HG03520 (cell line): ENCODE data around the gene STARD10.
A peak's percentile ranks its signal among the peaks of the same experiment; 100 is the strongest.

ENCODE experiments used
- ATAC-seq: cut with Tn5 transposase; IDR thresholded peaks from one replicate; pipeline ENCODE4 v1.9.1; 2021; ENCODE audit warnings: mild to moderate bottlenecking, moderate library complexity; ENCODE audit not compliant: unreplicated experiment

The STARD10 gene

GRCh38 chr11:72732329-72732728 lies 61.5 kb downstream of the STARD10 start:
- ATAC-seq: no peak

GRCh38 chr11:72730737-72731136 lies 63.1 kb downstream of the STARD10 start:
- ATAC-seq: no peak

- ATAC-seq: no peak
Observed at GRCh38 chr11:72730243-72730642, 63.6 kb downstream of the STARD10 start.

GRCh38 chr11:72727521-72727920 lies 66.3 kb downstream of the STARD10 start:
- no peak for ATAC-seq

GRCh38 chr11:72726266-72727220 lies 67.3 kb downstream of the STARD10 start:
- no peak for ATAC-seq

- no peak for ATAC-seq
Observed at GRCh38 chr11:72725724-72726028, 68.2 kb downstream of the STARD10 start.

- no peak for ATAC-seq
Observed at GRCh38 chr11:72724851-72725723, 68.8 kb downstream of the STARD10 start.

- ATAC-seq: no peak
Observed at GRCh38 chr11:72724021-72724551, 69.8 kb downstream of the STARD10 start.

GRCh38 chr11:72723508-72723907 lies 70.3 kb downstream of the STARD10 start:
- no peak for ATAC-seq

GRCh38 chr11:72722050-72722748 lies 71.6 kb downstream of the STARD10 start:
- ATAC-seq: peak; percentile 79

GRCh38 chr11:72721689-72722049 lies 72.2 kb downstream of the STARD10 start:
- no peak for ATAC-seq

- no peak for ATAC-seq
Observed at GRCh38 chr11:72721276-72721675, 72.6 kb downstream of the STARD10 start.

GRCh38 chr11:72720784-72721183 lies 73.1 kb downstream of the STARD10 start:
- ATAC-seq: no peak

GRCh38 chr11:72720047-72720446 lies 73.8 kb downstream of the STARD10 start:
- no peak for ATAC-seq

GRCh38 chr11:72719551-72719950 lies 74.3 kb downstream of the STARD10 start:
- no peak for ATAC-seq

- ATAC-seq: no peak
Observed at GRCh38 chr11:72719144-72719543, 74.7 kb downstream of the STARD10 start.

GRCh38 chr11:72718101-72718501 lies 75.7 kb downstream of the STARD10 start:
- ATAC-seq: no peak

GRCh38 chr11:72716788-72717435 lies 76.9 kb downstream of the STARD10 start:
- ATAC-seq: no peak

GRCh38 chr11:72716290-72716689 lies 77.6 kb downstream of the STARD10 start:
- no peak for ATAC-seq

- ATAC-seq: no peak
Observed at GRCh38 chr11:72712841-72713240, 81.0 kb downstream of the STARD10 start.
